HCT116 (cell line): Measurements from ENCODE around the gene PKNOX2. TPM values are rescaled to one million over a fixed set of nuclear protein-coding genes. Genes with fewer than 3 reads are reported as not detected.

Source experiments
- ATAC-seq: fragments of 200-7000 bp; cut with Tn5 transposase; 2 replicates; pipeline ENCODE4 v1.9.1; 2020; ENCODE audit warnings: mild to moderate bottlenecking, moderate library complexity
- BruUV-seq: library from RNA; stranded (reverse); fragments of 400-500 nt; replicated peaks from 2 replicates; lab custom pipeline; 2021; lab: Mats Ljungman, UMichigan
- CTCF ChIA-PET: fragments of 300-600 bp; sonication (Branson Sonifier 250); formaldehyde crosslinking; loops from one replicate; lab custom pipeline; 2021; ENCODE audit warnings: antibody characterized with exemption; lab: Charles Lee
- POLR2A ChIA-PET: fragments of 300-600, 350-600 bp; sonication (Branson Sonifier 250); formaldehyde crosslinking; loops from one replicate; lab custom pipeline; 2021; ENCODE audit warnings: antibody characterized with exemption; lab: Charles Lee
- RAD21 ChIA-PET, 2 experiments: fragments of 300-600 bp; sonication (Branson Sonifier 250); formaldehyde crosslinking; loops; one replicate each; lab custom pipeline; 2023; ENCODE audit warnings: low total read pairs in 2 of 2; ENCODE audit not compliant: uncharacterized antibody in 2 of 2, unreplicated experiment in 2 of 2, low non-redundant PET in 1 of 2; lab: Charles Lee
- DNase-seq: peaks from one replicate; pipeline ENCODE4 v3.0.0-alpha.2; 2010; ENCODE audit warnings: low read depth, low spot score
- H2AFZ ChIP-seq: fragments of 200-600 bp; shearing (Covaris generic), sonication (generic); 2 replicates; pipeline ENCODE4 v1.6.1; 2017; ENCODE audit warnings: low read depth, mixed run types, mixed read lengths, antibody characterized with exemption, low read length; ENCODE audit not compliant: poor library complexity, severe bottlenecking
- H3K27ac ChIP-seq: 2 replicates; pipeline ENCODE4 v1.5.1; 2012; ENCODE audit warnings: low read depth, low read length
- H3K27me3 ChIP-seq: fragments of 200-600 bp; sonication (generic); 2 replicates; pipeline ENCODE4 v1.6.1; 2016; ENCODE audit warnings: mixed run types, low read length, mixed read lengths; ENCODE audit not compliant: insufficient read depth
- H3K36me3 ChIP-seq, 2 experiments: fragments of 200-500 bp in 1 of 2; fragments of 200-600 bp in 1 of 2; sonication (Bioruptor generic) in 1 of 2; sonication (generic) in 1 of 2; 2 replicates each; pipeline versions ENCODE4 v1.5.1 to v1.6.1; 2014 to 2016; ENCODE audit warnings: low read length in 2 of 2, inconsistent platforms in 1 of 2, mixed read lengths in 1 of 2, mixed run types in 1 of 2; ENCODE audit not compliant: insufficient read depth in 2 of 2, control insufficient read depth in 1 of 2
- H3K4me1 ChIP-seq, 2 experiments: fragments of 200-600 bp in 1 of 2; sonication (generic) in 1 of 2; 2 replicates each; pipeline versions ENCODE4 v1.5.1 to v1.6.1; 2012 to 2017; ENCODE audit warnings: low read length in 2 of 2, inconsistent platforms in 1 of 2, mild to moderate bottlenecking in 1 of 2, mixed read lengths in 1 of 2, mixed run types in 1 of 2, moderate library complexity in 1 of 2; ENCODE audit not compliant: insufficient read depth in 2 of 2, control insufficient read depth in 1 of 2
- H3K4me2 ChIP-seq: fragments of 200-600 bp; sonication (generic); 2 replicates; pipeline ENCODE4 v1.6.1; 2017; ENCODE audit warnings: mixed run types, low read length, mixed read lengths
- H3K4me3 ChIP-seq, 2 experiments: fragments of 200-600 bp in 1 of 2; sonication (generic) in 1 of 2; replicated peaks in 1 of 2; 2 replicates each; pipeline ENCODE4 v1.5.1; 2011 to 2016; ENCODE audit warnings: low read length in 2 of 2, control low read depth in 1 of 2, low read depth in 1 of 2, mild to moderate bottlenecking in 1 of 2, mixed read lengths in 1 of 2, mixed run types in 1 of 2
- H3K79me2 ChIP-seq: fragments of 200-600 bp; sonication (generic); 2 replicates; pipeline ENCODE4 v1.6.1; 2017; ENCODE audit warnings: mild to moderate bottlenecking, mixed run types, low read length, moderate library complexity, mixed read lengths; ENCODE audit not compliant: insufficient read depth
- H3K9ac ChIP-seq: fragments of 200-600 bp; sonication (generic); 2 replicates; pipeline ENCODE4 v1.6.1; 2016; ENCODE audit warnings: low read length, mixed read lengths
- H3K9me2 ChIP-seq: fragments of 200-600 bp; sonication (generic), shearing (Covaris generic); 2 replicates; pipeline ENCODE4 v1.6.1; 2017; ENCODE audit warnings: mixed run types, mild to moderate bottlenecking, moderate library complexity; ENCODE audit not compliant: insufficient read depth
- H3K9me3 ChIP-seq, 2 experiments: fragments of 200-500 bp in 1 of 2; fragments of 200-600 bp in 1 of 2; sonication (Bioruptor generic) in 1 of 2; sonication (generic) in 1 of 2; 2 replicates each; pipeline ENCODE4 v1.6.1; 2014 to 2017; ENCODE audit warnings: low read length in 2 of 2, mixed read lengths in 2 of 2, inconsistent platforms in 1 of 2, low read depth in 1 of 2, mild to moderate bottlenecking in 1 of 2, mixed run types in 1 of 2, moderate library complexity in 1 of 2; ENCODE audit not compliant: control insufficient read depth in 1 of 2, insufficient read depth in 1 of 2
- H4K20me1 ChIP-seq: fragments of 200-600 bp; sonication (generic), shearing (Covaris generic); 2 replicates; pipeline ENCODE4 v1.6.1; 2017; ENCODE audit warnings: mixed run types, mild to moderate bottlenecking, moderate library complexity; ENCODE audit not compliant: insufficient read depth
- CBX3 ChIP-seq: IDR thresholded peaks from 2 replicates; pipeline ENCODE4 v1.6.1; 2012; ENCODE audit warnings: low read depth
- CEBPB ChIP-seq: IDR thresholded peaks from 2 replicates; pipeline ENCODE4 v1.6.1; 2012; ENCODE audit warnings: low read depth
- CTCF ChIP-seq, 3 experiments: fragments of 200-600 bp in 1 of 3; sonication (generic) in 1 of 3; IDR thresholded peaks in 2 of 3; conservative IDR thresholded peaks in 1 of 3; 2 replicates each; pipeline ENCODE4 v1.5.1; 2012 to 2017; ENCODE audit warnings: low read depth in 2 of 3, low read length in 2 of 3, antibody characterized with exemption in 1 of 3, borderline replicate concordance in 1 of 3, control low read depth in 1 of 3, mild to moderate bottlenecking in 1 of 3, mixed read lengths in 1 of 3, mixed run types in 1 of 3, moderate library complexity in 1 of 3; ENCODE audit not compliant: insufficient read depth in 1 of 3
- EGR1 ChIP-seq: IDR thresholded peaks from 2 replicates; pipeline ENCODE4 v1.6.1; 2012; ENCODE audit warnings: low read depth
- ELF1 ChIP-seq: IDR thresholded peaks from 2 replicates; pipeline ENCODE4 v1.6.1; 2012; ENCODE audit warnings: low read depth, borderline replicate concordance
- EZH2 ChIP-seq: fragments of 200-600 bp; sonication (generic); IDR thresholded peaks from 2 replicates; pipeline ENCODE4 v1.6.1; 2017; ENCODE audit warnings: antibody characterized with exemption, mixed run types
- EZH2phosphoT487 ChIP-seq: fragments of 200-600 bp; IDR thresholded peaks from 2 replicates; pipeline ENCODE4 v1.6.1; 2018; ENCODE audit warnings: antibody characterized with exemption, borderline replicate concordance
- FOSL1 ChIP-seq: IDR thresholded peaks from 2 replicates; pipeline ENCODE4 v1.6.1; 2012; ENCODE audit warnings: low read depth
- JUND ChIP-seq: IDR thresholded peaks from 2 replicates; pipeline ENCODE4 v1.6.1; 2012
- POLR2A ChIP-seq: IDR thresholded peaks from 2 replicates; pipeline ENCODE4 v1.7.0; 2011; ENCODE audit warnings: borderline replicate concordance; ENCODE audit not compliant: insufficient read depth, insufficient read length; ENCODE audit errors: extremely low read depth
- RAD21 ChIP-seq: IDR thresholded peaks from 2 replicates; pipeline ENCODE4 v1.6.1; 2012; ENCODE audit warnings: low read depth, mild to moderate bottlenecking
- SIN3A ChIP-seq: IDR thresholded peaks from 2 replicates; pipeline ENCODE4 v1.6.1; 2012; ENCODE audit warnings: low read depth
- SP1 ChIP-seq: IDR thresholded peaks from 2 replicates; pipeline ENCODE4 v1.6.1; 2012; ENCODE audit warnings: low read depth
- TCF7L2 ChIP-seq: IDR thresholded peaks from 2 replicates; pipeline ENCODE4 v1.7.0; 2011; ENCODE audit warnings: borderline replicate concordance, inconsistent platforms; ENCODE audit not compliant: insufficient read depth, insufficient read length; ENCODE audit errors: extremely low read depth
- YY1 ChIP-seq: IDR thresholded peaks from 2 replicates; pipeline ENCODE4 v1.6.1; 2011; ENCODE audit warnings: low read length, low read depth, moderate library complexity, mild to moderate bottlenecking; ENCODE audit not compliant: insufficient replicate concordance; ENCODE audit errors: extremely low read depth
- ZBTB33 ChIP-seq: IDR thresholded peaks from 2 replicates; pipeline ENCODE4 v1.6.1; 2011; ENCODE audit warnings: mild to moderate bottlenecking, low read length, moderate library complexity; ENCODE audit not compliant: insufficient replicate concordance; ENCODE audit errors: extremely low read depth
- ZFX ChIP-seq: fragments of 450-650 bp; IDR thresholded peaks from 2 replicates; pipeline ENCODE4 v1.6.1; 2017
- ZNF274 ChIP-seq: fragments of 200-500 bp; sonication (Bioruptor generic); IDR thresholded peaks from 2 replicates; pipeline ENCODE4 v1.6.1; 2014; ENCODE audit warnings: mild to moderate bottlenecking, low read depth, low read length, inconsistent platforms
- intact Hi-C: fragments of 100-400 bp; cut with micrococcal nuclease; formaldehyde crosslinking; loops from 2 replicates; pipeline ENCODE4 v1.10.0; 2022
- total RNA-seq: library from RNA; stranded (reverse); gene quantifications from one replicate; pipeline ENCODE4 v1.2.1, GENCODE V29; 2021; ENCODE audit not compliant: unreplicated experiment
- TF ChIP-seq, protein P1 (sequence below): IDR thresholded peaks from 2 replicates; pipeline ENCODE4 v1.6.1; 2012

Gene PKNOX2
- total RNA-seq, 1 experiment from 2014 or later, result 0.20 TPM

DNA sequence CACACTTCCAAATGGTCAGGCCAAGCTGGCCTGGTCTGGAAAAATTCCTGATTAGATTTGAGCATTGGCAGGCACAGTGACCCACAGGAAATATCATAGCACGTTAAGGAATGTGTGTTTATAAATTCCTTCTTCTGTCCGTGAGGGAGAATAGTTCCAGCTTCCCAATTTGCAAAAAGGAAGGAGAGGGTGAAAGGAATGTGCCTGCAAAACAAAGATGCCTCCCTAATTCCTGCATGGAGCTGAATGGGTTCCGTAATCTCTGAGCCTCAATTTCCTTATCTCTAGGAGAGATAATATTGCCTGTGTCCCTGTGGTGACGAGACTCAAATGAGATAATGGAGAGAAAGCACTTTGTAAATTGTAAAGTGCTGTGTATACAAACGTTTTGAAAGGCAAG is 226.4 kb downstream of the PKNOX2 start:
- H3K4me1 ChIP-seq, result no peaks in the 10 kb centered on the region
- BruUV-seq, result no TSS peak
- H3K27ac ChIP-seq, result no peak overlapping the region
- H2AFZ ChIP-seq, result no peak overlapping the region
- no peaks in the 10 kb centered on the region for H3K79me2 ChIP-seq
- peaks cover 34% of the 10 kb centered on the region for H3K27me3 ChIP-seq
- ChIA-PET POLR2A (no interaction called here), CTCF (no interaction called here), RAD21 (no interaction called here)
- no peak overlapping the region for H3K4me2 ChIP-seq
- no peak overlapping the region for H3K4me3 ChIP-seq
- H3K9me2 ChIP-seq, result no peaks in the 10 kb centered on the region
- no peaks in the 10 kb centered on the region for H3K9me3 ChIP-seq
- H4K20me1 ChIP-seq, result no peaks in the 10 kb centered on the region
- H3K36me3 ChIP-seq, result no peaks in the 10 kb centered on the region
- no peak for ATAC-seq
- H3K9ac ChIP-seq, result no peak overlapping the region
- TF ChIP-seq CBX3 (no peak), EGR1 (no peak), TCF7L2 (no peak), SP1 (no peak), ZBTB33 (no peak), ZNF274 (no peak), EZH2 (no peak), CEBPB (no peak), YY1 (no peak), FOSL1 (no peak), CTCF (IDR thresholded peaks at IDR 0.05 in 2 of 3, conservative IDR thresholded peaks at IDR 0.05 in 1 of 3; ENCODE audit: borderline replicate concordance in 1 of 3, insufficient read depth in 1 of 3, low read depth in 2 of 3, low read length in 2 of 3) (no peak), EZH2phosphoT487 (no peak), ZFX (no peak), JUND (no peak), POLR2A (no peak), RAD21 (no peak), SIN3A (no peak), ELF1 (no peak)
- TF ChIP-seq, protein P1, sequence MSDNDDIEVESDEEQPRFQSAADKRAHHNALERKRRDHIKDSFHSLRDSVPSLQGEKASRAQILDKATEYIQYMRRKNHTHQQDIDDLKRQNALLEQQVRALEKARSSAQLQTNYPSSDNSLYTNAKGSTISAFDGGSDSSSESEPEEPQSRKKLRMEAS, result no peak
- DNase-seq, result no peak
- intact Hi-C loops, result no loop called here
